ENCODE data around the gene MAGEA6. TPM values are rescaled to one million over a fixed set of nuclear protein-coding genes. Genes with fewer than 3 reads are reported as not detected.
A peak's percentile ranks its signal among the peaks of the same experiment; 100 is the strongest.
"Not testable (repeated sequence)": the region's sequence is repeated elsewhere in the genome, so short reads cannot be mapped to it uniquely, and the experiment has no call there.

Gene MAGEA6
- total RNA-seq, 1 donor from 2014 or later = not detected

DNA sequence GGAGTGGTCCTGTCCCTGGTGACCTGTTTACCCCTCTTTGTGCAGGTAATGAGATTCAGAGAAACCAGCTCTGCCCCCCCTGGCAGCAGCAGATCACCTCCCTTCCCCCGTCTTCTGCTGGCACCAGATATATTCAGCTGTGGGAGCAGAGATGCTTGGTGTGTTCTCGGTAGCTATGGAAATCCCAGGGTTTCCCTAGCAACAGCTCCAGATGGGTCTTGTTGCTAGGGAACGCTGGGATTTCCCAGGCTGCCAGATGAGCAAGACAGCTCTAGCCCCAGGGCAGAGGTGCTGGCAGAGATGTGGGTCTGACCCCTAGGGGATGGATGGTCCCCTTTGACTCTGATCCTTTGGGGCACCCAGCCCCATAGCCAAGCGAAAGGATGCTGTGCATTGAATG lies 40.9 kb upstream of the MAGEA6 start:
- no peaks in the 10 kb centered on the region for H3K9me3 Mint-ChIP-seq
- H3K36me3 Mint-ChIP-seq = no peaks in the 10 kb centered on the region
- DNase-seq (ENCODE audit: extremely low spot score, unreplicated experiment) = no peak
- no peak overlapping the region for H3K4me3 Mint-ChIP-seq
- TF ChIP-seq, protein P1, sequence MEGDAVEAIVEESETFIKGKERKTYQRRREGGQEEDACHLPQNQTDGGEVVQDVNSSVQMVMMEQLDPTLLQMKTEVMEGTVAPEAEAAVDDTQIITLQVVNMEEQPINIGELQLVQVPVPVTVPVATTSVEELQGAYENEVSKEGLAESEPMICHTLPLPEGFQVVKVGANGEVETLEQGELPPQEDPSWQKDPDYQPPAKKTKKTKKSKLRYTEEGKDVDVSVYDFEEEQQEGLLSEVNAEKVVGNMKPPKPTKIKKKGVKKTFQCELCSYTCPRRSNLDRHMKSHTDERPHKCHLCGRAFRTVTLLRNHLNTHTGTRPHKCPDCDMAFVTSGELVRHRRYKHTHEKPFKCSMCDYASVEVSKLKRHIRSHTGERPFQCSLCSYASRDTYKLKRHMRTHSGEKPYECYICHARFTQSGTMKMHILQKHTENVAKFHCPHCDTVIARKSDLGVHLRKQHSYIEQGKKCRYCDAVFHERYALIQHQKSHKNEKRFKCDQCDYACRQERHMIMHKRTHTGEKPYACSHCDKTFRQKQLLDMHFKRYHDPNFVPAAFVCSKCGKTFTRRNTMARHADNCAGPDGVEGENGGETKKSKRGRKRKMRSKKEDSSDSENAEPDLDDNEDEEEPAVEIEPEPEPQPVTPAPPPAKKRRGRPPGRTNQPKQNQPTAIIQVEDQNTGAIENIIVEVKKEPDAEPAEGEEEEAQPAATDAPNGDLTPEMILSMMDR (conservative IDR thresholded peaks at IDR 0.05) = no peak
- peaks cover 3% of the 10 kb centered on the region for H3K27me3 Mint-ChIP-seq
- no peak overlapping the region for H3K27ac Mint-ChIP-seq
- H3K4me1 Mint-ChIP-seq (ENCODE audit: unreplicated experiment) = no peaks in the 10 kb centered on the region

DNA sequence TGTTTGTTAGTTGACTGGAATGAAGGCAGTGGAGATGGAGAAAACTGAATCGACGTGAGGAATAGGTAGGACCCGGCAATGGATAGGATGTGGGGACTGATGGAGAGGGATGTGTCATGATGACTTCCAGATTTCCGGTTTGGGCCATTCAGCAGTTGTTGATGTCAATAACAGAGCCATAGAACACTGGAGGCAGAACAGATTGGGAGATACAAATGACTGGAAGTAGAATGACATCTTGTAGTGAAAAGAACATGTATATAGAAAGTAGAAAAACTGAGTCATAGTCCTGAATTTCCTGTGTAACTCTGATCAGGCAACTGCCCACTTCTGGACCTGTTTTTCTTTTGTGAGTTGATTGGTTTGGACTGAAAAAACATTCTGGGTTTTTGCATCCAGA lies 36.5 kb upstream of the MAGEA6 start:
- H3K27me3 Mint-ChIP-seq = peaks cover 10% of the 10 kb centered on the region
- no peaks in the 10 kb centered on the region for H3K9me3 Mint-ChIP-seq
- no peaks in the 10 kb centered on the region for H3K4me1 Mint-ChIP-seq (ENCODE audit: unreplicated experiment)

DNA sequence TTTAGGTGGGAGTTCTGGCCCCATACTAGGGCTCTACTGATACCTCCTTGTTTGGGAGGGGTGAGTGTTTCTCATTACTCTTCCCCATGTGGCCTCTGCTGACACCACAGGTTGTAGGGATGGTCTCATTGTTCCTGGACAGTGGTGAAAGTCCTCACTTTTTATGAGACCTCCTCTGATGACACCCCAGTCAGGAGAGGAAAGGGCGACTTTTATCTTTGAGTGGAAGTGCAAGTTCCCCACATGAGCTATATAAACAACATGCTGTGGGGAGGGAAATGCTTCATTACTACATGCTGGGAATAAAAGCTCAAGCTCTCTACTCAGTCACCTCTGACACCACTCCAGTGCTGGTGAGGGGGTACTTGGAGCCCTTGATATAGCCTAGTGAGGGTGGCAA lies 29.5 kb upstream of the MAGEA6 start:
- Mint-ChIP-seq H3K4me3 (no peak overlapping the region), H3K36me3 (no peaks in the 10 kb centered on the region), H3K9me3 (no peaks in the 10 kb centered on the region), H3K27me3 (peaks cover 7% of the 10 kb centered on the region), H3K4me1 (ENCODE audit: unreplicated experiment) (no peaks in the 10 kb centered on the region), H3K27ac (no peak overlapping the region)
- DNase-seq (ENCODE audit: extremely low spot score, unreplicated experiment) = no peak
- TF ChIP-seq, protein P1 (conservative IDR thresholded peaks at IDR 0.05) = no peak

More for the DNA sequence above, 36.5 kb upstream of the MAGEA6 start:
- no peaks in the 10 kb centered on the region for H3K36me3 Mint-ChIP-seq
- H3K4me3 Mint-ChIP-seq = no peak overlapping the region
- H3K27ac Mint-ChIP-seq = no peak overlapping the region
- TF ChIP-seq, protein P1 (conservative IDR thresholded peaks at IDR 0.05) = no peak
- no peak for DNase-seq (ENCODE audit: extremely low spot score, unreplicated experiment)

DNA sequence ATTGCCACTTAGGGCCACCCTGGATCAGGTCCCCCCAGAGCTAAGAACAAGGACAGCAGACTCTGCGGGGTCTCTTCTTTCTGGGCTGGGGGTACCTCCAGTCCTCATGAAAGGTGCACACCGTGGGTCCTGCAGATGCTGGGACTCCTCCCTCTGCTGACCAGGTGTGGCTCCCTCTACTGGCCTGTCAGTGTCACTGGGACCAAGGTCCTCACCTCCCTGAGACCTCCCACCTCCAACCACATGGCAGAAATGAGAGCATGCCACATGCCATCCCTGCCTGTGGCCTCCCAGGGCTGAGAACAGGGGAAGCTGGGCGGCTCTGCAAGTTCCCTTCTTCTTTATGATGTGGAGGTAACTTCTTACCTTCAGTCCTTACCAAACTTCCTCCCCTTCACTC lies 17.6 kb upstream of the MAGEA6 start:
- H3K4me1 Mint-ChIP-seq (ENCODE audit: unreplicated experiment); DNase-seq (ENCODE audit: extremely low spot score, unreplicated experiment); H3K27me3 Mint-ChIP-seq; H3K9me3 Mint-ChIP-seq; H3K4me3 Mint-ChIP-seq; H3K27ac Mint-ChIP-seq; H3K36me3 Mint-ChIP-seq: not testable (repeated sequence)

DNA sequence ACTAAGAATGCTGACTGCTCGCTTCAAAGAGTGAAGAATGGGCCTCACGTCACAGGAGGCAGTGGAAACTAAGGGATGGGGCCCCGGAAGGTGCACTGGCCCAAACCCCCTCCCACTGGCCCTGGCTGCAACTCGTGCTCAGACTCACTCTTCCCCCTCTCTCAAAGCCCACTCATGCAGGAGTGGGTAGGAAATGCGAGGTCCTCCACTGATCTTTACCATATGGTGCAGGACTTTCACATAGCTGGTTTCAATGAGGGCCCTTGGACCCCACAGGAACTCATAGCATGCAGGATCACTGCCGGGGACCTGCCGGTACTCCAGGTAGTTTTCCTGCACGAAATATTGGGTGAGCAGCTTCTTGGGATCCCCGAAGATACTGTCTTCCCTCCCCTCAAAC lies 2.9 kb downstream of the MAGEA6 start:
- not testable (repeated sequence) for H3K36me3 Mint-ChIP-seq

DNA sequence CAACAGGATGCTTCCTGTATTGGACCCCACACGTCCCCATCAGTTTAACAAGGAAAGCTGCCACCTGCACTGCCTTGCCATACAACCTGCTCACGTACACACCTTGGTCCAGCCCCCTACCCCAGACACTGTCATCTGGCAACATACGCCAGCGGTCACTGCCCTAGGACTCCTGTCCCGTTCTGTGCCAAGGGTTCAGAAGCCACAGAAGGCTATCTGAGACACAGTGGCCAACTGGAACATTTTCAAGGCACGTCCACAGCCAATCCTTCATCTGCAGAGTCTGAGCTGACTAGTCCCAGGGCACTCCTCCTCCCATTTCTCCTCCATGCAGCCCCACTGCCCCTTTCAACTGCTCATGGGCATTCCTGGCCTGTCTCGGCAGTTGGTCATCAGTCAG lies 7.9 kb downstream of the MAGEA6 start:
- H3K4me3 Mint-ChIP-seq; H3K27ac Mint-ChIP-seq; H3K9me3 Mint-ChIP-seq; H3K4me1 Mint-ChIP-seq (ENCODE audit: unreplicated experiment); H3K36me3 Mint-ChIP-seq; H3K27me3 Mint-ChIP-seq; DNase-seq (ENCODE audit: extremely low spot score, unreplicated experiment): not testable (repeated sequence)

More for the DNA sequence above, 2.9 kb downstream of the MAGEA6 start:
- H3K9me3 Mint-ChIP-seq; H3K4me3 Mint-ChIP-seq; H3K4me1 Mint-ChIP-seq (ENCODE audit: unreplicated experiment); H3K27me3 Mint-ChIP-seq; H3K27ac Mint-ChIP-seq: not testable (repeated sequence)
- DNase-seq (ENCODE audit: extremely low spot score, unreplicated experiment) = peak; percentile 34

DNA sequence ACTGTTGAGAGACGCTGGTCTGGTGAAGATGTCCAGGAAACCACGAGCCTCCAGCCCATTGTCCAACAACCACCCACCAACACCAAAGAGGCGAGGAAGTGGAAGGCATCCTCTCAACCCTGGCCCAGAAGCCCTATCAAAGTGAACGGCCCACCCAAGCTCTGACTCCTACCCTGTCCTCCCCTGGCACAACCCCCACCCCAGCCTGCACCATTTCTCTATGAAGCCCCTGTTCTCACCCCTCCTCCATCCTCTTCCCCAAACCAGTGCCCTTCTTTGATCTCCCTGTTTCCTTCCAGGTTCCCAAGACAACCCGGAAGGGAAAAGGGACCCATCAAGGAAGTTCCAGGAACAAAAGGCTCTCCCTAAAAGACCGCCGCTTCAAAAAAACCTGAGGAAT lies 9.9 kb downstream of the MAGEA6 start:
- H3K27ac Mint-ChIP-seq; H3K4me3 Mint-ChIP-seq; H3K36me3 Mint-ChIP-seq; H3K4me1 Mint-ChIP-seq (ENCODE audit: unreplicated experiment); DNase-seq (ENCODE audit: extremely low spot score, unreplicated experiment); H3K27me3 Mint-ChIP-seq; H3K9me3 Mint-ChIP-seq: not testable (repeated sequence)

DNA sequence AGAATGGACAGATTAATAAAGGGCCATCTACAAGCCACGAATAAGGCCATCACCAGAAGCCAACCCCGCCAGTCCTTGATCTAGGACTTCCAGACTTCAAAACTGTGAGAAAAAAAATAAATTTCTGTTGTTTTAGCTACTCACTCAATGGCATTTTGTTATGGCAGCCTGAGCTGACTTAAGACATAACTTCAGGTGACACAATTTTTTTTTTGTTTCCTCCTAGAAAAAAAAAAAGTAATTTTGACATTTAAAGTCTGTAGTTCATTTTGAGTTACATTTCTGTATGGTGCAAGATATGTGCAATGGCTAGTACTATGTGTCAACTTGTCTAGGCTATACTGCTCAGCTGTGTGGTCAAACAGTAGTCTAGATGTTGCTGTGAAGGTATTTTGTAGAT lies 10.6 kb downstream of the MAGEA6 start, which contains the start of gene CSAG3:
Gene CSAG3 (plus strand): TSS at position 301 of the 400 bp plus-strand sequence.
- not testable (repeated sequence) for DNase-seq (ENCODE audit: extremely low spot score, unreplicated experiment); H3K27ac Mint-ChIP-seq; H3K4me3 Mint-ChIP-seq; H3K4me1 Mint-ChIP-seq (ENCODE audit: unreplicated experiment); H3K36me3 Mint-ChIP-seq; H3K9me3 Mint-ChIP-seq; H3K27me3 Mint-ChIP-seq

DNA sequence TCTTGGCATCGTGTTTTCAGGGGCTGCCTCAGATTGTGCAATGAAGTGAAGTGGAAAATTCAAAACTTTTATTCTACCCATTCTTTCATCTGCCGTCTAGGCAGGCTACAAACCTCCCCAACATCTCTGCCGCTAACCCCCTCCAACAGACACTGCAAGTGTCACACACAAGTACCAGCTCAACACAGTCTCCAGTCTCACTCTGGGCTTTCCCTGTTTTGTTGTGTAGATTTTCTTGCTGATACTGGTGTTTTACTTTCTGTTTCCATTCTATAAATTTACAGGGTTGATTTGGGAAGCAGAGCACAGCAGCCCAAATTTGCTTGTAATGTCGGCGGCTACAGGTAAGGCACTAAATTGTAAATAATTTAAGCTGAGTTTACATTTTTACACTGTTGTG lies 14.6 kb downstream of the MAGEA6 start:
- H3K27me3 Mint-ChIP-seq; H3K4me1 Mint-ChIP-seq (ENCODE audit: unreplicated experiment): not testable (repeated sequence)

DNA sequence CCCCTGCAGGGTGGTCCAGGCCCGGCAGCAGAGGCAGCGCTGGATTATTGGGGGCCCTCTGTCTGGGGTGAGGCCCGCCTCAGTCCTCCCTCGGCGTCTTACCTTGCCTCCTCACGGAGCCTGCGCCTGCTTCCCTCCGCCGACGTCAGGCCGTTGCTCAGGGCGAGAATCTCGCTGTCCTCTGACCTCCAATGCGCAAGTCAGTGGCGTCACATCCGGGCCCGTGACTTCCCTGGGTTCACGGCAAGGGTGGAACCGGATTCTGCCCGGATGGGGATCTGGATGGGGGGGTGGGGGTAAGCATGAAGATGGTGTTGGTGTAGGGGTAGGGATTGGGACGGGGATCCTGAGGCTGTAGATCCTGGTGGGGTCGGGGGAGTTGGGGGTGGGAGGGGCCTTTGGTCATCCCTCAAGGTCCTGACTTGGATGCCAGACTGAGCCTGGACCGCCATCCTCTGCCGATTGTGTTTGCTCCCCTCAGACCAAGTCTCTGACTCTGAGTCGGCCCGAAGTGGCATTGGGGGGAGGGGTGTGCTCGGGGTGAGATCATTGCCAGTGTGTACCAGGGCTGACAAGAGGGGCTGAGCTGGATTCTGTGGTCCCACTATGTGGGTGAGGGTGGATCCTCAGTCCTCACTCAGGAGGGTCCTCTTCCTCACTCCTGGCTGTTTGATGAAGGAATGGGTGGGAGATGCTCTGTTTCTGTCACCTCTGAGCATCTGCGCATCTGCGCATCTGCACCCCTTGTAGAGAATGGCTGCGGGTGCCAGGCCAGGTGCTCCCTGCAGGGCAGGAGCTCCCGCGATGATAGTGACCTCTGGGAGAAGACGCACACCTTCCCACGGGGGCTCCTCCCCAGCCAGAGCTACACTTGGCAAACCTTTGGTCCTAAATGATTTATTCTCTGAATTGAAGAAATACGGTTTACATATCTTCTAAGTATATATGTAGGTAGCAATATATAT lies 15.5 kb downstream of the MAGEA6 start, which contains the start of gene MAGEA2:
Gene MAGEA2 (minus strand): TSS at position 157 of the 965 bp plus-strand sequence. CDS start 2,479 bp downstream, outside the sequence.
- H3K27me3 Mint-ChIP-seq, H3K27ac Mint-ChIP-seq: not testable (repeated sequence)

More for the DNA sequence above, 14.6 kb downstream of the MAGEA6 start:
- not testable (repeated sequence) for H3K9me3 Mint-ChIP-seq; DNase-seq (ENCODE audit: extremely low spot score, unreplicated experiment); H3K4me3 Mint-ChIP-seq; H3K36me3 Mint-ChIP-seq; H3K27ac Mint-ChIP-seq

More for the DNA sequence above, 15.5 kb downstream of the MAGEA6 start, which contains the start of gene MAGEA2:
- not testable (repeated sequence) for H3K36me3 Mint-ChIP-seq; H3K4me1 Mint-ChIP-seq (ENCODE audit: unreplicated experiment); DNase-seq (ENCODE audit: extremely low spot score, unreplicated experiment); H3K4me3 Mint-ChIP-seq; H3K9me3 Mint-ChIP-seq
